Osteocyte (in vitro differentiated cells): ENCODE data around the gene MGAT5. TPM values are rescaled to one million over a fixed set of nuclear protein-coding genes. Genes with fewer than 3 reads are reported as not detected.

ENCODE experiments used
- DNase-seq: peaks from one replicate; pipeline ENCODE4 v3.0.0; 2021; ENCODE audit warnings: mixed read lengths; ENCODE audit not compliant: unreplicated experiment; ENCODE audit errors: extremely low spot score
- H3K27ac Mint-ChIP-seq: one replicate; pipeline ENCODE4 v1.8.0; 2021; ENCODE audit warnings: mild to moderate bottlenecking, mixed read lengths; ENCODE audit not compliant: unreplicated experiment
- H3K27me3 Mint-ChIP-seq: one replicate; pipeline ENCODE4 v1.8.0; 2021; ENCODE audit warnings: mixed read lengths; ENCODE audit not compliant: unreplicated experiment
- H3K36me3 Mint-ChIP-seq: one replicate; pipeline ENCODE4 v1.8.0; 2021; ENCODE audit warnings: mixed read lengths; ENCODE audit not compliant: unreplicated experiment
- H3K4me1 Mint-ChIP-seq: one replicate; pipeline ENCODE4 v1.8.0; 2021; ENCODE audit warnings: mixed read lengths; ENCODE audit not compliant: unreplicated experiment
- H3K4me3 Mint-ChIP-seq: one replicate; pipeline ENCODE4 v1.8.0; 2021; ENCODE audit warnings: mild to moderate bottlenecking, moderate library complexity, mixed read lengths; ENCODE audit not compliant: unreplicated experiment
- H3K9me3 Mint-ChIP-seq: one replicate; pipeline ENCODE4 v1.8.0; 2021; ENCODE audit warnings: mixed read lengths; ENCODE audit not compliant: unreplicated experiment
- long read RNA-seq: library from polyadenylated mRNA; unstranded; transcript quantifications from one replicate; pipeline ENCODE4 v2.0.0, GENCODE V29; 2021
- total RNA-seq: library from RNA; stranded (reverse); gene quantifications from 2 replicates; pipeline ENCODE4 v1.2.1, GENCODE V29; 2021
- TF ChIP-seq, protein P1 (sequence below): fragments of 200-600 bp; sonication (generic); IDR thresholded peaks from 2 replicates; pipeline ENCODE4 v1.5.0; 2021; ENCODE audit warnings: antibody characterized with exemption, mild to moderate bottlenecking, moderate library complexity

MGAT5 gene, protein sequence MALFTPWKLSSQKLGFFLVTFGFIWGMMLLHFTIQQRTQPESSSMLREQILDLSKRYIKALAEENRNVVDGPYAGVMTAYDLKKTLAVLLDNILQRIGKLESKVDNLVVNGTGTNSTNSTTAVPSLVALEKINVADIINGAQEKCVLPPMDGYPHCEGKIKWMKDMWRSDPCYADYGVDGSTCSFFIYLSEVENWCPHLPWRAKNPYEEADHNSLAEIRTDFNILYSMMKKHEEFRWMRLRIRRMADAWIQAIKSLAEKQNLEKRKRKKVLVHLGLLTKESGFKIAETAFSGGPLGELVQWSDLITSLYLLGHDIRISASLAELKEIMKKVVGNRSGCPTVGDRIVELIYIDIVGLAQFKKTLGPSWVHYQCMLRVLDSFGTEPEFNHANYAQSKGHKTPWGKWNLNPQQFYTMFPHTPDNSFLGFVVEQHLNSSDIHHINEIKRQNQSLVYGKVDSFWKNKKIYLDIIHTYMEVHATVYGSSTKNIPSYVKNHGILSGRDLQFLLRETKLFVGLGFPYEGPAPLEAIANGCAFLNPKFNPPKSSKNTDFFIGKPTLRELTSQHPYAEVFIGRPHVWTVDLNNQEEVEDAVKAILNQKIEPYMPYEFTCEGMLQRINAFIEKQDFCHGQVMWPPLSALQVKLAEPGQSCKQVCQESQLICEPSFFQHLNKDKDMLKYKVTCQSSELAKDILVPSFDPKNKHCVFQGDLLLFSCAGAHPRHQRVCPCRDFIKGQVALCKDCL
- total RNA-seq = 22.6 and 23.8 TPM in 2 replicates
- long read RNA-seq, partial matches to known transcripts = 1 of 20 reads
- long read RNA-seq, other reads (novel, unspliced or antisense) = 18 of 20 reads

DNA sequence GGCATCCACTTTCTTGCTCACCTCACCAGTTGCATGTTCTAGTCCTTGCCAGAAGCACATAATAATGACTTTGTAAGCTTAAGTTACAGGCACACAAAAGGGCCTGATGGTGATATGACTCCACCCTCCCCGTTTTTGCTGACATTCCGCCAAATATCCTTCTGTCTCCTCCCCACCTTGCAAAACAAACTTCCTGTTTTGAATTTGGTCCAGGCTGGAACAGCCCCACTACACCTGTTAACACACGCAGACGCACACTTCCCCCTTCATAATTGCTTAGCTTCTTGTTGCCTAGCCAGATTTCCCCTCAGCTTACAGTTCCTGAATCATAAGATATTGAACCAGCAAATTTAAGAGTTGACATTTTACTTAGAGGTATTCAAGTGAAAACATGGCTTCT is at the start of gene MGAT5:
Gene MGAT5 (plus strand): TSS at position 269 of the 400 bp plus-strand sequence. CDS start 332 bp downstream, outside the sequence.
- TF ChIP-seq, protein P1, sequence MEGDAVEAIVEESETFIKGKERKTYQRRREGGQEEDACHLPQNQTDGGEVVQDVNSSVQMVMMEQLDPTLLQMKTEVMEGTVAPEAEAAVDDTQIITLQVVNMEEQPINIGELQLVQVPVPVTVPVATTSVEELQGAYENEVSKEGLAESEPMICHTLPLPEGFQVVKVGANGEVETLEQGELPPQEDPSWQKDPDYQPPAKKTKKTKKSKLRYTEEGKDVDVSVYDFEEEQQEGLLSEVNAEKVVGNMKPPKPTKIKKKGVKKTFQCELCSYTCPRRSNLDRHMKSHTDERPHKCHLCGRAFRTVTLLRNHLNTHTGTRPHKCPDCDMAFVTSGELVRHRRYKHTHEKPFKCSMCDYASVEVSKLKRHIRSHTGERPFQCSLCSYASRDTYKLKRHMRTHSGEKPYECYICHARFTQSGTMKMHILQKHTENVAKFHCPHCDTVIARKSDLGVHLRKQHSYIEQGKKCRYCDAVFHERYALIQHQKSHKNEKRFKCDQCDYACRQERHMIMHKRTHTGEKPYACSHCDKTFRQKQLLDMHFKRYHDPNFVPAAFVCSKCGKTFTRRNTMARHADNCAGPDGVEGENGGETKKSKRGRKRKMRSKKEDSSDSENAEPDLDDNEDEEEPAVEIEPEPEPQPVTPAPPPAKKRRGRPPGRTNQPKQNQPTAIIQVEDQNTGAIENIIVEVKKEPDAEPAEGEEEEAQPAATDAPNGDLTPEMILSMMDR = no peak
- DNase-seq = no peak
- H3K36me3 Mint-ChIP-seq = peaks cover 4% of the 10 kb centered on the region
- no peaks in the 10 kb centered on the region for H3K27me3 Mint-ChIP-seq
- no peaks in the 10 kb centered on the region for H3K9me3 Mint-ChIP-seq
- H3K4me1 Mint-ChIP-seq = peaks cover 5% of the 10 kb centered on the region
- no peak within 1 kb of the TSS for H3K27ac Mint-ChIP-seq
- H3K4me3 Mint-ChIP-seq = no peak within 1 kb of the TSS

DNA sequence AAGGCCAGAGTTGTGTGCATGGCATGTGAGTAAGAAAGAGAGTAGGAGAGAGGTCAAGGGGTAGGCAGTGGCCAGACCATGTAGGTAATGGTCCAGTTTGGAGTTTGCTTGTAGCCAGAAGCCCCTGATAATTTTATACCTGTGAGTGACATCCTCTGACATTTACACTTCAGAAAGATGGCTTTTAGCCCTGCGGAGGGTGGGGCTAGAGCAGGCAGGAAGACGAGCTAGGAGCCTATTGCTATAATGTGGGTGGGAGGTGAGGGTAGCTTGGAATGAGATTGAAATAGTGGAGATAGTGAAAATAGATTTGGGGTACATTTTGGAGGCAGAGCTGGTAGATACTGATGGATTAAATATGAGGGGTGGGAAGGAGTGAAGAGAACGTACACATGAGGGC is 48.8 kb upstream of the MGAT5 start:
- H3K27ac Mint-ChIP-seq = no peak overlapping the region
- DNase-seq = no peak
- H3K4me1 Mint-ChIP-seq = peaks cover 25% of the 10 kb centered on the region
- H3K4me3 Mint-ChIP-seq = no peak overlapping the region
- no peaks in the 10 kb centered on the region for H3K9me3 Mint-ChIP-seq
- TF ChIP-seq, protein P1 = no peak
- H3K36me3 Mint-ChIP-seq = no peaks in the 10 kb centered on the region
- no peaks in the 10 kb centered on the region for H3K27me3 Mint-ChIP-seq

DNA sequence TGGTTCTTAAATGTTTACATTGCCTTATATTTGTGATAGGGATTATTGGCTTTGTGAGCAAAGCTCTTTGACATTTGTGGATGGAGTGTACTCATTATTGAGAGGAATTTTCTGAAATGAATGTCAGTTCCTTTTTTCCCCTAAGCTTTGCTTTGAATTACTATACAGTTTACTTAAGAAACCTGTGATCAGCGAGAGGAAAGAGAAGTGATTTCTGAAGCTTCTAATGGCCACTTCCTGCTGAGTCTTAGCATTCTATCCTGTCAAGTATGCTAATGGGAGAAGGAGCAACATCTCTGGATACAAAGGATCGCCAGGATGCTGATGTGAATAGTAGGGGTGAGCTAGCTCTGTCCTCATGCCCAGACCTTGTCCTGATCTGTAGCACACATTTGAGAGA is 47.8 kb upstream of the MGAT5 start:
- H3K36me3 Mint-ChIP-seq = no peaks in the 10 kb centered on the region
- H3K4me3 Mint-ChIP-seq = no peak overlapping the region
- TF ChIP-seq, protein P1 = no peak
- no peak overlapping the region for H3K27ac Mint-ChIP-seq
- H3K9me3 Mint-ChIP-seq = no peaks in the 10 kb centered on the region
- H3K27me3 Mint-ChIP-seq = no peaks in the 10 kb centered on the region
- peaks cover 25% of the 10 kb centered on the region for H3K4me1 Mint-ChIP-seq
- DNase-seq = no peak

DNA sequence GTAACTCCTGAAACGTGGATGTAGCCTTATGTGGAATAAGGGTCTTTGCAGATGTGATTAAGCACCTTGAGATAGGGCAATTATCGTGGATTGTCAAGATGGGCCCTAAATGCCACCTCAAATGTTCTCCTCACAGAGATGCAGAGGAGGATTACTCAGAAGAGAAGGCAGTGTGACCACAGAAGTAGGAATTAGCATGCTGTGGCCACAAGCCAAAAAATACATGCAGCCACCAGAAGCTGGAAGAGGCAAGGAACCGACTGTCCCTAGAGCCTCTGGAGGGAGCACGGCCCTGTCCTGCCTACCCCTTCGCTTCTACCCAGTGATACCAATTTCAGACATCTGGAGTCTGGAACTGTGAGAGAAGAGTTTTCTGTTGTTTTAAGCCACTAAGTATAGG is 47.3 kb upstream of the MGAT5 start:
- no peak for DNase-seq
- TF ChIP-seq, protein P1 = no peak
- Mint-ChIP-seq H3K9me3 (no peaks in the 10 kb centered on the region), H3K4me3 (no peak overlapping the region), H3K36me3 (no peaks in the 10 kb centered on the region), H3K4me1 (peaks cover 25% of the 10 kb centered on the region), H3K27me3 (no peaks in the 10 kb centered on the region), H3K27ac (no peak overlapping the region)
